DMS153 (cell line): Measurements from ENCODE around the gene CAPZA1.
"Not testable (repeated sequence)": the region's sequence is repeated elsewhere in the genome, so short reads cannot be mapped to it uniquely, and the experiment has no call there.

Experiments used
- DNase-seq: peaks from one replicate; lab custom pipeline; 2025; lab: John Stamatoyannopoulos, UW

Gene CAPZA1

DNA sequence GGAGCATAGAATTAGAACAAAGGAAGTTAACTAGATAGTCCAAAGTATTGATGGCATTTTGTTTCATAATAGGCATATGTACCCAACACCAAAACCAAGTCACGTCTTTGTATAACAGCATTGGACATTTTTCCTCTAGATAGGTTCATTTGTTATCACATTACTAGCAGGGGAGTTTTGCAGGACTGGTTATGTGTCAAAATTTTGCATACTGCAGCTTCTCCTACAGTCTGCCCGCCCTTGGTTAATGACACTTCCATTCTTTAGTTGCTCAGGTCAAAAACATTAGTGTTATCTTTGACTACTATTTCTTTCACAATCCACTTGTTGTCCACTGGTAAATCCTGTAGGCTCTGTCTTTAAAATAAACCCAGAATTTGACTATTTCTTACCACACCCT is 8.9 kb downstream of the CAPZA1 start:
- DNase-seq, result no peak

DNA sequence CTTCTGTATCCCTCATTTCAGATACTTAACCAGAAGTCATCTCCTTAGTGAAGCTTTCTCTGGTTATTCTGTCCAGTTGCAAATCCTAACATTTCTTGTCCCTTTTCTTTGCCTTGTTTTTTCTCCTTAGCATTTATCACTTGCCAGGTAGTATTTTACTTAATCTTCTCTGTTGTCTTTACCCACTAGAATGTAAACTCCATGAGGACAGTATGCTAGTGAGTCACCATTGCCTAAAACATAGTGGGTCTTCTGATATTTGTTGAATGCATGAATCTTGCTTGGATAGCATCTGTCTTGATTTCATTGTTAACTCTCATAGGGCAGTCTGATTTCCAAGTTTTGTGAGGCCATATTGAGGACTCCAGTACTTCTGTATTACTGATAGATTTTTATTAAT is 9.6 kb downstream of the CAPZA1 start:
- no peak for DNase-seq

DNA sequence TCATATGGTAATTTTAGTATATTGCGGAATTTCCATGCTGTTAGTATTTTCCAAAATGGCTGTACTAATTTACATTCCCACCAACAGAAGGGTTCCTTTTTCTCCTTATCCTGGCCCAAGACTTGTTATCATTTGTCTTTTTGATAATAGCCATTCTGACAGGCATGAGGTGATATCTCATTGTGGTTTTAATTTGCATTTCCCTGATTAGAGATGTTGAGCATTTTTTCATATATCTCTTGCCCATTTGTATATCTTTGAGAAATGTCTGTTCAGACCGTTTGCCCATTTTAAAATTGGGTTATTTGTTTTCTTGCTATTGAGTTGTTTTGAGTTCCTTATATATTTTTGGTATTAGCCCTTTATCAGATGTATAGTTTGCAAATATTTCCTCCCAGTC is 14.0 kb downstream of the CAPZA1 start:
- no peak for DNase-seq

DNA sequence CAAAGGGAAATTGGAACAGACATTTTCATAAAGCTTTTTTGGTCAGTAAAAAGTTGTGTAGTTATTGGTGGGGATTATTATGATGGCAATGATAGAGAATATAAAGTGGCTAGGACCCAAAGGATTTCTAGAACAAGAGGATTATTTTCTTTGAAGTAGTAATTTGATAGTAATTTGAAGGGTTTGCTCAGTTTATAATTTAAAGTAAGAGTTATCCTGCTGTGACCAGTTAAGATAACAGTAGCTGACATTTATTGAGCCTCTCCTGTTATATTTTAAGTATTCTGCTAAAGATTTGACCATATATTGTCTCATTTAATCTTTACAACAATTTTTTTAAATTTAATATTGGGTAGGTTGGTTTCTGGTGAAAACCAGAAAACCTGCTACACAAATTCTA is 14.7 kb downstream of the CAPZA1 start:
- no peak for DNase-seq

DNA sequence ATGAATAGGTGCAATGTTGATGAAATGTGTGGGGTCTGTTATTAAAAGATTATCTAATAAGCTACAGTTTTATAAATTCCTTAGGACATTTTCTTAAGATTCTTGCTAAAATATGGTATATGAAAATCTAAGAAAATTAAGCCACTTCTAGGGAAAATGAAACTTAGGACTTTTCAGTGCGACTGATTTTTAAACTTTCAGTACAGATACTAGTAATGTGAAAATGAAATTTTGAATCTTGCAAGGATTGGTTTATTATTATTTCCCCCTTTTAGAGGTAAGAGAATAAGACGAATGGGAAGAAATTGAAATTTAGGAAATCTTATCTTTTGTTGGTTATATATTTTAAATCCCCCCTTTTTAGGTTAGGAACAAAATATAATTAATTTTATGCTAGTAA is 16.4 kb downstream of the CAPZA1 start:
- no peak for DNase-seq

- no peak for DNase-seq
Measured at GRCh38 chr1:112636597-112637253, 17.1 kb downstream of the CAPZA1 start.

DNA sequence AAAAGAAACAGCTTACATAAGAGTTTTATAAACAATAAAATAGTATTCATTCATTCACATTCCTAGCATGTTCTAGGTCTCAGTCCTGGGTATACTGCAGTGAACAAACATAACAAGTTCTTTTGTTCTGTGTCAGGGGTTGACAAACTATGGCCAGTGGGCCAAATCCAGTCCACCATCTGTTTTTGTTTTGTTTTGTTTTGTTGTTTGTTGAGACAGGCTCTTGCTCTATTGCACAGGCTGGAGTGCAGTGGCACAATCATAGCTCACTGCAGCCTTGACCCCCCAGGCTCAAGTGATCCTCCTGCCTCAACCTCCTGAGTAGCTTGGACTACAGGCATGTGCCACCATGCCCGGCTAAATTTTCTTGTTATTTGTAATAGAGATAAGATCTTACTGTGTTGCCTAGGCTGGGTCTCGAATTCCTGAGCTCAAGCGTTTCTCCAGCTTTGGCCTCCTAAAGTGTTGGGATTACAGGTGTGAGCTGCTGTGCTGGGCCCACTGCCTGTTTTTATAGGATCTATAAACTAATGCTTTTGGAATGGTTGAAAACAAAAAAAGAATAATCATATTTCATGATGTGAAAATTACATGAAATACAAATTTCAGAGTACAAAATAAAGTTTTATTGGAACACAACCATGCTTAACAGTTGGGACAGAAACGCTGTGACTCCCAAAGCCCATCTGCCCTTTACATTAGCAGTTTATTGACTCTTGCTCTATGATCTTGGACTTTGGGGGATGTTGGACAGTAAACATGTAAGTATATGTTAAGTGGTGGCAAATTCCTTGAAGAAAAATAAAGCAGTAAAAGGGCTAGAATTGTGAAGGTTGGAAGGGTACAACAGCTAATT is 17.9 kb downstream of the CAPZA1 start:
- DNase-seq, result no peak

- DNase-seq, result no peak
Measured at GRCh38 chr1:112638110-112638428, 18.4 kb downstream of the CAPZA1 start.

DNA sequence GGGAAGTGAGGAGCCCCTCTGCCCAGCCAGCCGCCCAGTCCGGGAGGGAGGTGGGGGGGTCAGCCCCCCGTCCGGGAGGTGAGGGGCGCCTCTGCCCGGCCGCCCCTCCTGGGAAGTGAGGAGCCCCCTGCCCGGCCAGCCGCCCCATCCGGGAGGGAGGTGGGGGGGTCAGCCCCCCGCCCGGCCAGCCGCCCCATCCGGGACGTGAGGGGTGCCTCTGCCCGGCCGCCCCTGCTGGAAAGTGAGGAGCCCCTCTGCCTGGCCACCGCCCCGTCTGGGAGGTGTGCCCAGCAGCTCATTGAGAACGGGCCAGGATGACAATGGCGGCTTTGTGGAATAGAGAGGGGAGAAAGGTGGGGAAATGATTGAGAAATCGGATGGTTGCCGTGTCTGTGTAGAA is 20.8 kb downstream of the CAPZA1 start:
- DNase-seq, result not testable (repeated sequence)

GRCh38 chr1:112643080-112643479 is 23.4 kb downstream of the CAPZA1 start:
- DNase-seq, result no peak

DNA sequence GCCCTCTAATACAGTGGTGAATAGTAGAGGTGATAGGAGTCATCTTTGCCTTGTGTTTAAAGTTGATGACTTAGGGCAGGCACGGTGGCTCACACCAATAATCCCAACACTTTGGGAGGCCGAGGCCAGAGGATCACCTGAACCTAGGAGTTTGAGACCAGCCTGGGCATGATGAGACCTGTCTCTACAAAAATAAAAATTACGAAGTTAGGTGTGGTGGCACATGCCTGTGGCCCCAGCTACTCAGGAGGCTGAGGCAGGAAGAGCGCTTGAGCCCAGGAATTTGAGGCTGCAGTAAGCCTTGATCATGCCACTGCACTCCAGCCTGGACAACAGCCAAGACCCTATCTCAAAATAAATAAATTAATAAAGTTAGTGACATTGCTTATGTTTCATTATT is 26.6 kb downstream of the CAPZA1 start:
- DNase-seq, result no peak

DNA sequence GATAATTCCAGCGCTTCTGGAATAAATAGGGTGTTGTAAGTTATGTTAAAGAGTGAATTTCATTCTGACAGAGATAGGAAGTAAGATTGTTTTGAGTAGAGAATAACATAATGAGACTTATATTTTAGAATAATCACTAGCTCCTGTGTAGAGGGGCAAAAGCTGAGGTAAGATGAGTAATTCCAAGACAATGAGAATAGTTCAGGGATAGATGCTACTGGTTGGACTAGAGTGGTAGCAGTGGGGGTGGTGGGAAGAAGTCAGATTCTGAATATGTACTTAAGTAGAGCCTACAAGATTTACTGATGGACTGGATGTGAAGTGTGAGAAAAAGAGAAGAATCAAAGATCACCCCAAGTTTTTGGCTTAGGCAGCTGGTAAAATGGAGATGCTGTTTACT is 31.6 kb downstream of the CAPZA1 start:
- DNase-seq, result no peak

- no peak for DNase-seq
Measured at GRCh38 chr1:112665857-112666256, 46.2 kb downstream of the CAPZA1 start.

GRCh38 chr1:112666946-112667345 is 47.3 kb downstream of the CAPZA1 start:
- no peak for DNase-seq

GRCh38 chr1:112672009-112672408 is 52.4 kb downstream of the CAPZA1 start:
- DNase-seq, result no peak

- DNase-seq, result no peak
Measured at GRCh38 chr1:112672842-112673241, 53.2 kb downstream of the CAPZA1 start.

GRCh38 chr1:112673592-112674439 is 54.2 kb downstream of the CAPZA1 start:
- DNase-seq, result peak; percentile 4

GRCh38 chr1:112674440-112674985 is 54.9 kb downstream of the CAPZA1 start, which contains the start of gene MOV10:
Gene MOV10 (plus strand): TSS chr1:112674659. CDS start chr1:112674913, 254 bp downstream.
- DNase-seq, result peak; percentile 38

DNA sequence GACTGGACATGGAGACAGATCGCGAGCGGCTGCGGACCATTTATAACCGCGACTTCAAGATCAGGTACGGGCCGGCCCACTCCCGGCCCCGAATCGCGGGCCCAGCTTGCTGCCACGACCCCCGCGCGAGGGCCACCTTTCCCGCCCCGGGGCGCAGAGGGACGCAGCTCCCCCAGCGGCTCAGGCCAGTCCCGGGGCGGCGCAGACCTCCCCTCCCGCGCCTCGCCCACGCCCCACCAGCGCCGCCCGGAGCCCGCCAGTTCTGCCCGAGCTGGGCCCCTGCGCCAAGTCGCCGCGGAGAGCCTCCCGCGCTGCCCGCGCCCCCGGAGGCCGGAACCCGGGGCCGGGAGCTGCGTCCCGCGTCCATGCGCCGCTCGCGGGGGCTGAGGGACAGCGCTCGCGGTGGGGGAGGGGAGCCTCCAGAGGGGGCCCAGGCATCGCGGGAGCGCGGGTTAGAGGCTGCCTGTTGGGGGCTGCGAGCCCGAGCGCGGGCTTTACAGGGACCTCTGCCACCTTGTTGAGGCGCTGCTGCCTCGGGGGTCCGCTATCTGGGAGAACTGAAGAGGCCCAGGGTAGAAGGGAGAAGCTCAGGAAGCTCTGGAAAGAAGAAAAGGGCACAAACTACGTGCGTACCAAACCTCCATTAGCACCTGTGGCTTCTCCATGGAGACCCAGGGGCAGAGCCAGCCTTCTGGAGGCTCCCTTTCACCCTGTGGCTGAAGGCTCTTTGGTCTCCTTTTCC is 55.5 kb downstream of the CAPZA1 start:
- DNase-seq, result no peak

- no peak for DNase-seq
Measured at GRCh38 chr1:112675728-112676381, 56.2 kb downstream of the CAPZA1 start.

DNA sequence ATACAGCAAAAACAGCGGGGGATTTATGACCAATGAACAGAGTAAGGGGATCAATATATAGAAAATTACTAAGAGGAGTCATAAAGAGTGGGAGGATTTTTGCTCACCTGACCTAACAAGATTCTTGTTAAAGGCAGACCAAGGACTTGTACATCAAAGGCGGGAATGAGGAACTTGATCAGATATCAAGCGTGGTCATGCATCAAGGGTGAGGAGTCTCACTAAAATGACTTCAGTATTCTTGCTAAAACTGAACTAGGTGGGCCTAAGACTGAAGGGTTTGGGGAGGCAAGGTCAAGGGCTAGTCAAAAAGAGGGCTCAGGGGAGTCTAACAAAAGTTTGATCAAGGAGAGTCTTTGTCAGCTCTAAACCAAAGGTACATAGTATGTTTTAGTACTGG is 56.9 kb downstream of the CAPZA1 start:
- no peak for DNase-seq
